Measurements from ENCODE around the gene SZRD1.

GRCh38 chr1:16421201-16421600 is 54.2 kb downstream of the SZRD1 start:
- TF ChIP-seq POLR2A (IDR thresholded peaks at IDR 0.05) (no peak), CTCF (IDR thresholded peaks at IDR 0.05) (no peak), EP300 (IDR thresholded peaks at IDR 0.05) (no peak)
